ENCODE measurements around the gene MED29. TPM values are rescaled to one million over a fixed set of nuclear protein-coding genes. Genes with fewer than 3 reads are reported as not detected.
A peak's percentile ranks its signal among the peaks of the same experiment; 100 is the strongest.

MED29 gene
- total and polyA plus RNA-seq, 2 donors (not counting 1 experiment from before 2014, with no cell fraction given), result 33.0 to 47.5 TPM

- DNase-seq (peak; percentile 67), ATAC-seq (ENCODE audit: low read depth) (no peak)
- intact Hi-C loops (cut with micrococcal nuclease), result loop anchor here (10.0 kb wide), 1 partner anchor 544 kb away; no protein-coding TSS in a partner anchor
- H3K9ac ChIP-seq (ENCODE audit: low read length), result peak overlapping the region; percentile 99
- peaks cover 57% of the 10 kb centered on the region for H3K79me2 ChIP-seq (ENCODE audit: control insufficient read depth, insufficient read depth, low read length)
- POLR2A ChIA-PET, result interaction anchor here (1.2 to 8.8 kb wide), 5 partner anchors 8 to 27 kb away, joined by 11 to 69 read pairs (median 17); partner anchors contain the start of genes MED29, PAF1 and RPS16
- H3K4me3 ChIP-seq (ENCODE audit: control extremely low read depth in 1 of 5, extremely low read depth in 1 of 5, insufficient read depth in 1 of 5, low read depth in 2 of 5, low read length in 4 of 5), result peak overlapping the region; percentile 87 to 99 (median 95)
- Mint-ChIP-seq H3K9me3 (ENCODE audit: insufficient read depth) (no peaks in the 10 kb centered on the region), H3K4me3 (peak overlapping the region; percentile 94), H3K27me3 (no peaks in the 10 kb centered on the region), H3K27ac (peak overlapping the region; percentile 97), H3K4me1 (peaks cover 56% of the 10 kb centered on the region)
- no peaks in the 10 kb centered on the region for H3K9me3 ChIP-seq (ENCODE audit: control extremely low read depth in 1 of 3, control insufficient read depth in 2 of 3, insufficient read depth in 1 of 3, low read length in 2 of 3)
- H3K36me3 ChIP-seq (replicated peaks in 1 of 2; ENCODE audit: control extremely low read depth in 1 of 2, control insufficient read depth in 1 of 2, extremely low read depth in 1 of 2, insufficient read depth in 2 of 2, low read length in 1 of 2), result peaks cover 0 to 24% of the 10 kb centered on the region in 2 experiments
- no peak overlapping the region for H2AFZ ChIP-seq (ENCODE audit: insufficient read depth, low read depth, low read length, poor library complexity, severe bottlenecking)
- H3K4me2 ChIP-seq (replicated peaks; ENCODE audit: low read depth, low read length, poor library complexity, severe bottlenecking), result peak overlapping the region; percentile 100
- 27% methylated on average over 7 of the region's 20 CpGs for WGBS (ENCODE audit: insufficient coverage)
- CTCF ChIA-PET, result interaction anchor here (0.9 to 2.9 kb wide), 3 partner anchors 9 to 17 kb away, joined by 3 to 42 read pairs (median 12); partner anchors contain the start of genes MED29 and PAF1
- H3K4me1 ChIP-seq (ENCODE audit: control insufficient read depth in 2 of 2, insufficient read depth in 2 of 2, low read length in 2 of 2), result peaks cover 36 to 56% of the 10 kb centered on the region in 2 donors
- H3K27ac ChIP-seq (ENCODE audit: low read length in 2 of 2), result peak overlapping the region; percentile 100
- H3K27me3 ChIP-seq (replicated peaks in 1 of 4; ENCODE audit: control extremely low read depth in 1 of 4, control insufficient read depth in 3 of 4, insufficient read depth in 4 of 4, low read length in 3 of 4), result no peaks in the 10 kb centered on the region
- TF ChIP-seq EZH2 (IDR thresholded peaks at IDR 0.05; ENCODE audit: borderline replicate concordance, insufficient read depth, low read depth, low read length, poor library complexity, severe bottlenecking), result no peak
- TF ChIP-seq CTCF (IDR thresholded peaks at IDR 0.05), result no peak
- peaks cover 28% of the 10 kb centered on the region for H4K20me1 ChIP-seq (ENCODE audit: control insufficient read depth, insufficient read depth, low read length, poor library complexity, severe bottlenecking)
Observed at GRCh38 chr19:39408392-39409207, 17.4 kb downstream of the MED29 start.

All from B cell (primary cell).